ENCODE data around the gene MON1A.
A peak's percentile ranks its signal among the peaks of the same experiment; 100 is the strongest.
"Not testable (repeated sequence)": the region's sequence is repeated elsewhere in the genome, so short reads cannot be mapped to it uniquely, and the experiment has no call there.

MON1A gene

GRCh38 chr3:49929291-49930167 is at the start of gene MON1A:
Gene MON1A (minus strand): TSS chr3:49929811. CDS start chr3:49913346, 16,465 bp downstream.
- DNase-seq (ENCODE audit: low read depth) = peak; percentile 77

GRCh38 chr3:49976942-49977341 is 47.3 kb upstream of the MON1A start:
- no peak for DNase-seq (ENCODE audit: low read depth)

- no peak for DNase-seq (ENCODE audit: low read depth)
Observed at GRCh38 chr3:49972656-49973055, 43.0 kb upstream of the MON1A start.

- no peak for DNase-seq (ENCODE audit: low read depth)
Observed at GRCh38 chr3:49968346-49968745, 38.7 kb upstream of the MON1A start.

- DNase-seq (ENCODE audit: low read depth) = no peak
Observed at GRCh38 chr3:49967291-49967690, 37.7 kb upstream of the MON1A start.

- DNase-seq (ENCODE audit: low read depth) = no peak
Observed at GRCh38 chr3:49966233-49966942, 36.8 kb upstream of the MON1A start.

GRCh38 chr3:49955636-49956035 is 26.0 kb upstream of the MON1A start:
- no peak for DNase-seq (ENCODE audit: low read depth)

GRCh38 chr3:49952924-49953323 is 23.3 kb upstream of the MON1A start:
- no peak for DNase-seq (ENCODE audit: low read depth)

- DNase-seq (ENCODE audit: low read depth) = no peak
Observed at GRCh38 chr3:49942651-49943050, 13.0 kb upstream of the MON1A start.

GRCh38 chr3:49940667-49941249 is 11.1 kb upstream of the MON1A start:
- DNase-seq (ENCODE audit: low read depth) = no peak

GRCh38 chr3:49939858-49940666 is 10.5 kb upstream of the MON1A start, which contains the start of gene RBM6:
Gene RBM6 (plus strand): TSS chr3:49940150. CDS start chr3:49962642, 22,492 bp downstream.
- peak; percentile 85 for DNase-seq (ENCODE audit: low read depth)

GRCh38 chr3:49937090-49937489 is 7.5 kb upstream of the MON1A start:
- DNase-seq (ENCODE audit: low read depth) = no peak

- not testable (repeated sequence) for DNase-seq (ENCODE audit: low read depth)
Observed at GRCh38 chr3:49932281-49932680, 2.7 kb upstream of the MON1A start.

GRCh38 chr3:49930922-49931321 is 1.3 kb upstream of the MON1A start:
- no peak for DNase-seq (ENCODE audit: low read depth)

- no peak for DNase-seq (ENCODE audit: low read depth)
Observed at GRCh38 chr3:49930168-49930690, 618 bp upstream of the MON1A start.

- no peak for DNase-seq (ENCODE audit: low read depth)
Observed at GRCh38 chr3:49928481-49929017, 1.1 kb downstream of the MON1A start.

- no peak for DNase-seq (ENCODE audit: low read depth)
Observed at GRCh38 chr3:49927798-49928197, 1.8 kb downstream of the MON1A start.

- DNase-seq (ENCODE audit: low read depth) = no peak
Observed at GRCh38 chr3:49926117-49926728, 3.4 kb downstream of the MON1A start.

GRCh38 chr3:49925485-49925884 is 4.1 kb downstream of the MON1A start:
- no peak for DNase-seq (ENCODE audit: low read depth)

- no peak for DNase-seq (ENCODE audit: low read depth)
Observed at GRCh38 chr3:49924683-49925082, 4.9 kb downstream of the MON1A start.

Measured in stimulated activated CD8-positive, alpha-beta memory T cell treated with anti-CD3 and anti-CD28 coated beads, Interleukin-12 subunit alpha, Interleukin-12 subunit beta, amount 100 ng/mL, for 1 hour (primary cell).